ENCODE results near the gene FAM107A. TPM values are rescaled to one million over a fixed set of nuclear protein-coding genes. Genes with fewer than 3 reads are reported as not detected.

FAM107A gene
- polyA plus RNA-seq, 1 donor from 2014 or later: 0.16 TPM

- no peak for TF ChIP-seq POLR2AphosphoS5 (IDR thresholded peaks at IDR 0.05)
- TF ChIP-seq SMC3 (conservative IDR thresholded peaks at IDR 0.05; ENCODE audit: poor library complexity): no peak
- TF ChIP-seq CTCF (IDR thresholded peaks at IDR 0.05; ENCODE audit: poor library complexity, severe bottlenecking): no peak
- TF ChIP-seq TAF1 (IDR thresholded peaks at IDR 0.05; ENCODE audit: low read depth): no peak
- TF ChIP-seq EP300 (conservative IDR thresholded peaks at IDR 0.05; ENCODE audit: poor library complexity, severe bottlenecking): no peak
- no peak for TF ChIP-seq MXI1 (conservative IDR thresholded peaks at IDR 0.05; ENCODE audit: poor library complexity, severe bottlenecking)
- no peak for TF ChIP-seq EZH2 (IDR thresholded peaks at IDR 0.05; ENCODE audit: borderline replicate concordance, insufficient read depth, low read length, poor library complexity, severe bottlenecking)
- TF ChIP-seq REST (IDR thresholded peaks at IDR 0.05; ENCODE audit: borderline replicate concordance): no peak
- TF ChIP-seq RAD21 (conservative IDR thresholded peaks at IDR 0.05): no peak
- Histone ChIP-seq H3K27ac (ENCODE audit: low read length) (no peak overlapping the region), H3K9me2 (ENCODE audit: insufficient read depth, low read length) (no peaks in the 10 kb centered on the region), H3K9ac (ENCODE audit: low read length) (no peak overlapping the region), H3K27me3 (ENCODE audit: insufficient read depth, low read depth, low read length) (no peaks in the 10 kb centered on the region), H3K79me2 (replicated peaks; ENCODE audit: insufficient read depth, low read length) (no peaks in the 10 kb centered on the region), H3K4me3 (ENCODE audit: low read length) (no peak overlapping the region), H4K20me1 (ENCODE audit: insufficient read depth) (no peaks in the 10 kb centered on the region), H3F3A (ENCODE audit: insufficient read depth, low read length, poor library complexity, severe bottlenecking) (no peaks in the 10 kb centered on the region), H3K9me3 (ENCODE audit: low read length) (peaks cover 3% of the 10 kb centered on the region), H2AFZ (ENCODE audit: low read depth, low read length) (no peak overlapping the region), H3K4me2 (ENCODE audit: low read length) (no peak overlapping the region), H3K36me3 (ENCODE audit: insufficient read depth, low read length) (no peaks in the 10 kb centered on the region)
Observed at GRCh38 chr3:58553003-58553402, 24.2 kb downstream of the FAM107A start.

- no peak overlapping the region for H3K9ac ChIP-seq (ENCODE audit: low read length)
- H3K27me3 ChIP-seq (ENCODE audit: insufficient read depth, low read depth, low read length): no peaks in the 10 kb centered on the region
- H3F3A ChIP-seq (ENCODE audit: insufficient read depth, low read length, poor library complexity, severe bottlenecking): no peaks in the 10 kb centered on the region
- H4K20me1 ChIP-seq (ENCODE audit: insufficient read depth): no peaks in the 10 kb centered on the region
- H3K27ac ChIP-seq (ENCODE audit: low read length): no peak overlapping the region
- no peak overlapping the region for H2AFZ ChIP-seq (ENCODE audit: low read depth, low read length)
- no peak overlapping the region for H3K4me3 ChIP-seq (ENCODE audit: low read length)
- H3K9me3 ChIP-seq (ENCODE audit: low read length): peaks cover 3% of the 10 kb centered on the region
- H3K4me2 ChIP-seq (ENCODE audit: low read length): no peak overlapping the region
- H3K9me2 ChIP-seq (ENCODE audit: insufficient read depth, low read length): no peaks in the 10 kb centered on the region
- no peak for TF ChIP-seq SMC3 (conservative IDR thresholded peaks at IDR 0.05; ENCODE audit: poor library complexity)
- TF ChIP-seq TAF1 (IDR thresholded peaks at IDR 0.05; ENCODE audit: low read depth): no peak
- TF ChIP-seq EZH2 (IDR thresholded peaks at IDR 0.05; ENCODE audit: borderline replicate concordance, insufficient read depth, low read length, poor library complexity, severe bottlenecking): no peak
- TF ChIP-seq RAD21 (conservative IDR thresholded peaks at IDR 0.05): no peak
- no peak for TF ChIP-seq REST (IDR thresholded peaks at IDR 0.05; ENCODE audit: borderline replicate concordance)
- no peak for TF ChIP-seq EP300 (conservative IDR thresholded peaks at IDR 0.05; ENCODE audit: poor library complexity, severe bottlenecking)
- TF ChIP-seq CTCF (IDR thresholded peaks at IDR 0.05; ENCODE audit: poor library complexity, severe bottlenecking): no peak
- no peak for TF ChIP-seq POLR2AphosphoS5 (IDR thresholded peaks at IDR 0.05)
- TF ChIP-seq MXI1 (conservative IDR thresholded peaks at IDR 0.05; ENCODE audit: poor library complexity, severe bottlenecking): no peak
- H3K79me2 ChIP-seq (replicated peaks; ENCODE audit: insufficient read depth, low read length): no peaks in the 10 kb centered on the region
- no peaks in the 10 kb centered on the region for H3K36me3 ChIP-seq (ENCODE audit: insufficient read depth, low read length)
Observed at GRCh38 chr3:58551636-58552180, 25.5 kb downstream of the FAM107A start.

Measured in neural cell (in vitro differentiated cells).